SJSA1 (cell line): Measurements from ENCODE around the gene FHL3. TPM values are rescaled to one million over a fixed set of nuclear protein-coding genes. Genes with fewer than 3 reads are reported as not detected.
"Not testable (repeated sequence)": the region's sequence is repeated elsewhere in the genome, so short reads cannot be mapped to it uniquely, and the experiment has no call there.

ENCODE experiments used
- DNase-seq, 2 experiments: peaks; one replicate each; pipeline ENCODE4 v3.0.0-alpha.2; 2015 to 2020; ENCODE audit warnings: low spot score in 2 of 2, low read depth in 1 of 2
- H3K27ac ChIP-seq: fragments of 250-450 bp; sonication (Bioruptor Pico); 2 replicates; pipeline ENCODE4 v1.5.1; 2020; ENCODE audit warnings: mild to moderate bottlenecking, moderate library complexity
- H3K27me3 ChIP-seq: fragments of 250-450 bp; sonication (Bioruptor Pico); replicated peaks from 2 replicates; pipeline ENCODE4 v1.5.1; 2020; ENCODE audit warnings: mild to moderate bottlenecking, moderate library complexity
- H3K36me3 ChIP-seq: fragments of 250-450 bp; sonication (Bioruptor Pico); 2 replicates; pipeline ENCODE4 v1.5.1; 2020; ENCODE audit warnings: mild to moderate bottlenecking
- H3K4me1 ChIP-seq: fragments of 250-450 bp; sonication (Bioruptor Pico); replicated peaks from 2 replicates; pipeline ENCODE4 v1.6.1; 2021; ENCODE audit warnings: mild to moderate bottlenecking
- H3K4me3 ChIP-seq: fragments of 250-450 bp; sonication (Bioruptor Pico); 2 replicates; pipeline ENCODE4 v1.5.1; 2020; ENCODE audit warnings: mild to moderate bottlenecking
- H3K9me3 ChIP-seq: fragments of 250-450 bp; sonication (Bioruptor Pico); replicated peaks from 2 replicates; pipeline ENCODE4 v1.5.1; 2020; ENCODE audit warnings: mild to moderate bottlenecking
- total RNA-seq: library from RNA; depleted of rRNA; stranded (reverse); fragments of >200 nt; shearing (Covaris generic); gene quantifications from 2 replicates; pipeline ENCODE4 v1.2.3, GENCODE V29; 2014

The FHL3 gene
- total RNA-seq, 1 experiment from 2014 or later, result 42.0 TPM

- peaks cover 64% of the 10 kb centered on the region for H3K36me3 ChIP-seq
- no peak overlapping the region for H3K4me3 ChIP-seq
- H3K4me1 ChIP-seq, result peaks cover 78% of the 10 kb centered on the region
Measured at GRCh38 chr1:37998913-37999429, 6.3 kb downstream of the FHL3 start.

GRCh38 chr1:37998089-37998808 is 7.1 kb downstream of the FHL3 start:
- no peak for DNase-seq
- H3K9me3 ChIP-seq, result no peaks in the 10 kb centered on the region
- H3K36me3 ChIP-seq, result peaks cover 57% of the 10 kb centered on the region
- peak overlapping the region; percentile 94; the same call in 1 of the 2 replicates for H3K27ac ChIP-seq
- no peaks in the 10 kb centered on the region for H3K27me3 ChIP-seq
- peaks cover 71% of the 10 kb centered on the region for H3K4me1 ChIP-seq
- no peak overlapping the region for H3K4me3 ChIP-seq

More at GRCh38 chr1:37998913-37999429, 6.3 kb downstream of the FHL3 start:
- no peak for DNase-seq
- no peaks in the 10 kb centered on the region for H3K9me3 ChIP-seq
- H3K27me3 ChIP-seq, result no peaks in the 10 kb centered on the region
- H3K27ac ChIP-seq, result peak overlapping the region; percentile 94

- peaks cover 65% of the 10 kb centered on the region for H3K4me1 ChIP-seq
- no peak for DNase-seq
- peak overlapping the region; percentile 42 for H3K27ac ChIP-seq
Measured at GRCh38 chr1:37997256-37998088, 7.8 kb downstream of the FHL3 start.

GRCh38 chr1:37995751-37996345 is 9.5 kb downstream of the FHL3 start:
- peak in 1 of 2 experiments; percentile 96 for DNase-seq
- Histone ChIP-seq H3K4me1 (peaks cover 50% of the 10 kb centered on the region), H3K27me3 (no peaks in the 10 kb centered on the region), H3K36me3 (peaks cover 43% of the 10 kb centered on the region), H3K9me3 (no peaks in the 10 kb centered on the region), H3K4me3 (peak overlapping the region; percentile 42), H3K27ac (peak overlapping the region; percentile 57)

More at GRCh38 chr1:37997256-37998088, 7.8 kb downstream of the FHL3 start:
- H3K9me3 ChIP-seq, result no peaks in the 10 kb centered on the region
- no peak overlapping the region for H3K4me3 ChIP-seq
- H3K27me3 ChIP-seq, result no peaks in the 10 kb centered on the region
- H3K36me3 ChIP-seq, result peaks cover 49% of the 10 kb centered on the region

- H3K4me1 ChIP-seq, result peaks cover 46% of the 10 kb centered on the region
- H3K36me3 ChIP-seq, result peaks cover 41% of the 10 kb centered on the region
- no peaks in the 10 kb centered on the region for H3K27me3 ChIP-seq
- no peak for DNase-seq
- H3K27ac ChIP-seq, result no peak overlapping the region
- no peaks in the 10 kb centered on the region for H3K9me3 ChIP-seq
- H3K4me3 ChIP-seq, result no peak overlapping the region
Measured at GRCh38 chr1:37994886-37995566, 10.3 kb downstream of the FHL3 start.

GRCh38 chr1:37989361-37989930 is 15.9 kb downstream of the FHL3 start:
- Histone ChIP-seq H3K4me3 (peak overlapping the region; percentile 57), H3K36me3 (peaks cover 41% of the 10 kb centered on the region)
- peak in 1 of 2 experiments; percentile 57 for DNase-seq

GRCh38 chr1:37987679-37988078 is 17.6 kb downstream of the FHL3 start:
- no peaks in the 10 kb centered on the region for H3K9me3 ChIP-seq
- H3K4me1 ChIP-seq, result peaks cover 4% of the 10 kb centered on the region
- H3K36me3 ChIP-seq, result peaks cover 58% of the 10 kb centered on the region
- no peaks in the 10 kb centered on the region for H3K27me3 ChIP-seq
- DNase-seq, result no peak
- no peak overlapping the region for H3K4me3 ChIP-seq
- no peak overlapping the region for H3K27ac ChIP-seq

More at GRCh38 chr1:37989361-37989930, 15.9 kb downstream of the FHL3 start:
- Histone ChIP-seq H3K27me3 (no peaks in the 10 kb centered on the region), H3K9me3 (no peaks in the 10 kb centered on the region), H3K4me1 (peaks cover 4% of the 10 kb centered on the region), H3K27ac (peak overlapping the region; percentile 13)

- no peaks in the 10 kb centered on the region; the same call in 1 of the 2 replicates for H3K4me1 ChIP-seq
- H3K36me3 ChIP-seq, result peaks cover 97% of the 10 kb centered on the region
- no peak for DNase-seq
Measured at GRCh38 chr1:37983546-37983945, 21.8 kb downstream of the FHL3 start.

GRCh38 chr1:37978541-37978940 is 26.8 kb downstream of the FHL3 start:
- Histone ChIP-seq H3K36me3 (peaks cover 95% of the 10 kb centered on the region), H3K27me3 (no peaks in the 10 kb centered on the region), H3K27ac (no peak overlapping the region), H3K4me1 (no peaks in the 10 kb centered on the region), H3K4me3 (no peak overlapping the region), H3K9me3 (no peaks in the 10 kb centered on the region)
- DNase-seq, result no peak

More at GRCh38 chr1:37983546-37983945, 21.8 kb downstream of the FHL3 start:
- H3K27me3 ChIP-seq, result no peaks in the 10 kb centered on the region
- no peak overlapping the region for H3K4me3 ChIP-seq
- no peaks in the 10 kb centered on the region for H3K9me3 ChIP-seq
- no peak overlapping the region for H3K27ac ChIP-seq

GRCh38 chr1:37975083-37975482 is 30.2 kb downstream of the FHL3 start:
- not testable (repeated sequence) for H3K4me1 ChIP-seq, H3K27me3 ChIP-seq, H3K9me3 ChIP-seq, H3K4me3 ChIP-seq, H3K27ac ChIP-seq
- peaks cover 89% of the 10 kb centered on the region for H3K36me3 ChIP-seq
- peak; percentile 28 to 44 for DNase-seq

- H3K36me3 ChIP-seq, result peaks cover 89% of the 10 kb centered on the region
Measured at GRCh38 chr1:37974567-37974966, 30.7 kb downstream of the FHL3 start.

GRCh38 chr1:37973684-37974083 is 31.6 kb downstream of the FHL3 start:
- H3K27ac ChIP-seq, DNase-seq, H3K9me3 ChIP-seq, H3K4me1 ChIP-seq, H3K4me3 ChIP-seq, H3K27me3 ChIP-seq: not testable (repeated sequence)
- peaks cover 89% of the 10 kb centered on the region for H3K36me3 ChIP-seq

More at GRCh38 chr1:37974567-37974966, 30.7 kb downstream of the FHL3 start:
- Histone ChIP-seq H3K4me1 (no peaks in the 10 kb centered on the region), H3K27me3 (no peaks in the 10 kb centered on the region), H3K4me3 (no peak overlapping the region), H3K9me3 (no peaks in the 10 kb centered on the region), H3K27ac (no peak overlapping the region)
- no peak for DNase-seq

- H3K27me3 ChIP-seq, result no peaks in the 10 kb centered on the region
- peaks cover 64% of the 10 kb centered on the region for H3K36me3 ChIP-seq
- H3K4me3 ChIP-seq, result no peak overlapping the region
- H3K4me1 ChIP-seq, result no peaks in the 10 kb centered on the region
- DNase-seq, result no peak
- H3K27ac ChIP-seq, result no peak overlapping the region
- H3K9me3 ChIP-seq, result no peaks in the 10 kb centered on the region
Measured at GRCh38 chr1:37965301-37965700, 40.0 kb downstream of the FHL3 start.
